HepG2 (cell line): ENCODE measurements around the gene SRP9. TPM values are rescaled to one million over a fixed set of nuclear protein-coding genes. Genes with fewer than 3 reads are reported as not detected.

Experiments
- MLX ChIP-seq: IDR thresholded peaks from 2 replicates; pipeline ENCODE4 v1.6.1; 2016
- PATZ1 ChIP-seq: sonication (generic); formaldehyde crosslinking; IDR thresholded peaks from 2 replicates; pipeline ENCODE4 v1.4.0; 2020; ENCODE audit warnings: missing genetic modification reagents
- ZBTB40 ChIP-seq, 2 experiments: fragments of 450-650 bp in 1 of 2; sonication (generic) in 1 of 2; formaldehyde crosslinking in 1 of 2; IDR thresholded peaks; 2 replicates each; pipeline versions ENCODE4 v1.6.1 to v1.8.0; 2016 to 2022; ENCODE audit warnings: antibody characterized with exemption in 1 of 2, mild to moderate bottlenecking in 1 of 2, missing genetic modification reagents in 1 of 2
- ZFP1 ChIP-seq: IDR thresholded peaks from 2 replicates; pipeline ENCODE4 v1.6.1; 2016
- ZGPAT ChIP-seq: IDR thresholded peaks from 2 replicates; pipeline ENCODE4 v1.6.1; 2016; ENCODE audit warnings: mild to moderate bottlenecking
- ZMYM3 ChIP-seq: sonication (generic); formaldehyde crosslinking; IDR thresholded peaks from 2 replicates; pipeline ENCODE4 v1.5.1; 2020; ENCODE audit warnings: mild to moderate bottlenecking, missing genetic modification reagents
- ZNF275 ChIP-seq: sonication (generic); formaldehyde crosslinking; IDR thresholded peaks from 2 replicates; pipeline ENCODE4 v1.8.0; 2022; ENCODE audit warnings: missing genetic modification reagents, mild to moderate bottlenecking, inconsistent platforms, borderline replicate concordance
- ZNF431 ChIP-seq: sonication (generic); formaldehyde crosslinking; IDR thresholded peaks from 2 replicates; pipeline ENCODE4 v1.9.0; 2022; ENCODE audit warnings: missing genetic modification reagents, low read depth, mild to moderate bottlenecking, borderline replicate concordance
- ZNF564 ChIP-seq: sonication (generic); formaldehyde crosslinking; IDR thresholded peaks from 2 replicates; pipeline ENCODE4 v1.8.1; 2023; ENCODE audit warnings: mild to moderate bottlenecking, missing genetic modification reagents
- ZSCAN5A ChIP-seq: sonication (generic); formaldehyde crosslinking; IDR thresholded peaks from 2 replicates; pipeline ENCODE4 v1.8.0; 2022; ENCODE audit warnings: mild to moderate bottlenecking, missing genetic modification reagents, borderline replicate concordance
- polyA plus RNA-seq, 8 experiments: library from polyadenylated mRNA; depleted of rRNA in 3 of 8; stranded (reverse) in 7 of 8; unstranded in 1 of 8; fragments of >200 nt; fragmentation: Illumina TruSeq in 4 of 8; extraction: Trizol in 4 of 8; gene quantifications; 2 replicates each; pipeline versions ENCODE4 v1.2.1 to v1.2.3, GENCODE V29; 2011 to 2016; ENCODE audit warnings: low read depth in 4 of 8, missing spikeins in 1 of 8, mixed read lengths in 1 of 8; ENCODE audit not compliant: insufficient read depth in 1 of 8
- total RNA-seq, 5 experiments: library from RNA; depleted of rRNA; stranded (reverse); fragments of >200 nt; fragmentation: Illumina TruSeq; extraction: Trizol; gene quantifications; 2 replicates each; pipeline ENCODE4 v1.2.3, GENCODE V29; 2016; ENCODE audit warnings: low read depth in 1 of 5

The SRP9 gene
- total and polyA plus RNA-seq, 2 of the 13 experiments (the other 11 are each of a cell fraction or from before 2014, with no cell fraction given): 251 to 307 TPM

GRCh38 chr1:225735252-225736149 lies 42.1 kb upstream of the SRP9 start (continued):
- no peak for TF ChIP-seq ZNF275
- no peak for TF ChIP-seq ZSCAN5A (CRISPR knock-in tag)
- TF ChIP-seq ZNF431 (CRISPR knock-in tag): no peak
- no peak for TF ChIP-seq ZMYM3 (CRISPR knock-in tag)
- TF ChIP-seq PATZ1 (CRISPR knock-in tag): 0 out of 2 replicates have a peak, but pooled peaks have one; percentile 10
- no peak for TF ChIP-seq ZNF564 (CRISPR knock-in tag)
- TF ChIP-seq ZFP1: no peak
- TF ChIP-seq ZBTB40 (IDR thresholded peaks at IDR 0.05): no peak
- no peak for TF ChIP-seq ZBTB40 (CRISPR knock-in tag; IDR thresholded peaks at IDR 0.05)
- TF ChIP-seq MLX: no peak
- no peak for TF ChIP-seq ZGPAT
